HCT116 (cell line): ENCODE results near the gene CH25H.

Source experiments
- EGR1 ChIP-seq: IDR thresholded peaks from 2 replicates; pipeline ENCODE4 v1.6.1; 2012; ENCODE audit warnings: low read depth
- ELF1 ChIP-seq: IDR thresholded peaks from 2 replicates; pipeline ENCODE4 v1.6.1; 2012; ENCODE audit warnings: low read depth, borderline replicate concordance
- EZH2 ChIP-seq: fragments of 200-600 bp; sonication (generic); IDR thresholded peaks from 2 replicates; pipeline ENCODE4 v1.6.1; 2017; ENCODE audit warnings: antibody characterized with exemption, mixed run types
- EZH2phosphoT487 ChIP-seq: fragments of 200-600 bp; IDR thresholded peaks from 2 replicates; pipeline ENCODE4 v1.6.1; 2018; ENCODE audit warnings: antibody characterized with exemption, borderline replicate concordance
- JUND ChIP-seq: IDR thresholded peaks from 2 replicates; pipeline ENCODE4 v1.6.1; 2012
- POLR2A ChIP-seq: IDR thresholded peaks from 2 replicates; pipeline ENCODE4 v1.7.0; 2011; ENCODE audit warnings: borderline replicate concordance; ENCODE audit not compliant: insufficient read depth, insufficient read length; ENCODE audit errors: extremely low read depth
- POLR2AphosphoS5 ChIP-seq: IDR thresholded peaks from 2 replicates; pipeline ENCODE4 v1.6.1; 2011; ENCODE audit warnings: mild to moderate bottlenecking, low read depth, low read length, moderate library complexity
- SIN3A ChIP-seq: IDR thresholded peaks from 2 replicates; pipeline ENCODE4 v1.6.1; 2012; ENCODE audit warnings: low read depth
- TF ChIP-seq, protein P1 (sequence below), 3 experiments: fragments of 200-600 bp in 1 of 3; sonication (generic) in 1 of 3; IDR thresholded peaks in 2 of 3; conservative IDR thresholded peaks in 1 of 3; 2 replicates each; pipeline ENCODE4 v1.5.1; 2012 to 2017; ENCODE audit warnings: low read depth in 2 of 3, low read length in 2 of 3, antibody characterized with exemption in 1 of 3, borderline replicate concordance in 1 of 3, control low read depth in 1 of 3, mild to moderate bottlenecking in 1 of 3, mixed read lengths in 1 of 3, mixed run types in 1 of 3, moderate library complexity in 1 of 3; ENCODE audit not compliant: insufficient read depth in 1 of 3

DNA sequence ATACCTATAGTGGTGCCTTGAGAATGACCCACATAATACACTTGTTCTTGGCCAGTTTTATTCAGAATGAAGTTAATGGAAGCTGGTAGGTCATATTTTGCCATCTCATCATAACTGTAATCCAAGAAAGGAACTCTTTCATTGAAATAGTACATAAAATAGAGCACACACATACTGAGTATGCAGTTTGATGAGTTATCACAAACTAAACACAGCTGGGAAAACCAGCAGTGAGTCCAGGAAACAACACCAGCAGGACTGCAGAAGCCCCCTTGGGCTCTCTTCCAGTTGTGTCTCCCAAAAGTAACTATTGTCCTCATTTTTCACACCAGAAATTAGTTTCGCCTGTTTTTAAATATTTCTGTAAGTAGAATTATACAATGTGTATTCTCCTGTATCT is 19.8 kb upstream of the CH25H start:
- no peak for TF ChIP-seq POLR2AphosphoS5
- TF ChIP-seq EGR1 = no peak
- TF ChIP-seq JUND = no peak
- TF ChIP-seq, protein P1, sequence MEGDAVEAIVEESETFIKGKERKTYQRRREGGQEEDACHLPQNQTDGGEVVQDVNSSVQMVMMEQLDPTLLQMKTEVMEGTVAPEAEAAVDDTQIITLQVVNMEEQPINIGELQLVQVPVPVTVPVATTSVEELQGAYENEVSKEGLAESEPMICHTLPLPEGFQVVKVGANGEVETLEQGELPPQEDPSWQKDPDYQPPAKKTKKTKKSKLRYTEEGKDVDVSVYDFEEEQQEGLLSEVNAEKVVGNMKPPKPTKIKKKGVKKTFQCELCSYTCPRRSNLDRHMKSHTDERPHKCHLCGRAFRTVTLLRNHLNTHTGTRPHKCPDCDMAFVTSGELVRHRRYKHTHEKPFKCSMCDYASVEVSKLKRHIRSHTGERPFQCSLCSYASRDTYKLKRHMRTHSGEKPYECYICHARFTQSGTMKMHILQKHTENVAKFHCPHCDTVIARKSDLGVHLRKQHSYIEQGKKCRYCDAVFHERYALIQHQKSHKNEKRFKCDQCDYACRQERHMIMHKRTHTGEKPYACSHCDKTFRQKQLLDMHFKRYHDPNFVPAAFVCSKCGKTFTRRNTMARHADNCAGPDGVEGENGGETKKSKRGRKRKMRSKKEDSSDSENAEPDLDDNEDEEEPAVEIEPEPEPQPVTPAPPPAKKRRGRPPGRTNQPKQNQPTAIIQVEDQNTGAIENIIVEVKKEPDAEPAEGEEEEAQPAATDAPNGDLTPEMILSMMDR (IDR thresholded peaks at IDR 0.05 in 2 of 3, conservative IDR thresholded peaks at IDR 0.05 in 1 of 3; ENCODE audit: borderline replicate concordance in 1 of 3, insufficient read depth in 1 of 3, low read depth in 2 of 3, low read length in 2 of 3) = no peak
- TF ChIP-seq POLR2A = no peak
- no peak for TF ChIP-seq ELF1
- no peak for TF ChIP-seq EZH2phosphoT487
- TF ChIP-seq SIN3A = no peak
- TF ChIP-seq EZH2 = no peak
